Measurements from ENCODE around the gene EID3. TPM values are rescaled to one million over a fixed set of nuclear protein-coding genes. Genes with fewer than 3 reads are reported as not detected.

EID3 gene
- total RNA-seq, 1 experiment from 2014 or later, result 3.0 TPM

GRCh38 chr12:104314242-104314614, 10.7 kb downstream of the EID3 start:
- Histone ChIP-seq H2AFZ (ENCODE audit: low read depth, low read length, poor library complexity, severe bottlenecking) (no peak overlapping the region), H3K4me2 (ENCODE audit: low read length) (no peak overlapping the region), H3K27ac (ENCODE audit: low read depth, low read length) (no peak overlapping the region), H3K79me2 (ENCODE audit: insufficient read depth, low read length) (peaks cover 98% of the 10 kb centered on the region), H3K4me3 (replicated peaks in 1 of 2; ENCODE audit: low read depth in 1 of 2, low read length in 2 of 2) (no peak overlapping the region), H3K9me3 (ENCODE audit: control insufficient read depth in 1 of 2, insufficient read depth in 1 of 2, low read depth in 1 of 2, low read length in 2 of 2) (no peaks in the 10 kb centered on the region), H3K9me2 (ENCODE audit: insufficient read depth) (no peaks in the 10 kb centered on the region), H3K36me3 (ENCODE audit: control insufficient read depth in 1 of 2, insufficient read depth in 2 of 2, low read length in 2 of 2) (peaks cover 53 to 86% of the 10 kb centered on the region in 2 experiments), H3K27me3 (ENCODE audit: insufficient read depth, low read length) (no peaks in the 10 kb centered on the region), H3K4me1 (ENCODE audit: control insufficient read depth in 1 of 2, insufficient read depth in 2 of 2, low read length in 2 of 2) (peaks cover 0 to 22% of the 10 kb centered on the region in 2 experiments; a peak in 3 of 4 replicates), H4K20me1 (ENCODE audit: insufficient read depth) (peaks cover 34% of the 10 kb centered on the region; the same call in 1 of the 2 replicates), H3K9ac (ENCODE audit: low read length) (no peak overlapping the region)
- RAD21 ChIA-PET (ENCODE audit: low non-redundant PET in 1 of 2, low total read pairs in 2 of 2, uncharacterized antibody in 2 of 2, unreplicated experiment in 2 of 2), result no interaction called here
- TF ChIP-seq CTCF (IDR thresholded peaks at IDR 0.05 in 2 of 3, conservative IDR thresholded peaks at IDR 0.05 in 1 of 3; ENCODE audit: borderline replicate concordance in 1 of 3, insufficient read depth in 1 of 3, low read depth in 2 of 3, low read length in 2 of 3) (no peak), MAX (IDR thresholded peaks at IDR 0.05) (no peak), ZNF274 (IDR thresholded peaks at IDR 0.05; ENCODE audit: low read depth, low read length) (no peak), CEBPB (IDR thresholded peaks at IDR 0.05; ENCODE audit: low read depth) (no peak), CBX3 (IDR thresholded peaks at IDR 0.05; ENCODE audit: low read depth) (no peak), SP1 (IDR thresholded peaks at IDR 0.05; ENCODE audit: low read depth) (no peak)
- CTCF ChIA-PET, result no interaction called here
- POLR2A ChIA-PET, result no interaction called here
- ATAC-seq (no peak), DNase-seq (ENCODE audit: low read depth, low spot score) (no peak)
- BruUV-seq (replicated peaks), result no TSS peak
- intact Hi-C loops (cut with micrococcal nuclease), result no loop called here
